K562 (cell line): ENCODE measurements around the gene SERPINF2. TPM values are rescaled to one million over a fixed set of nuclear protein-coding genes. Genes with fewer than 3 reads are reported as not detected.

ENCODE experiments used
- C11orf30 ChIP-seq: fragments of 450-650 bp; IDR thresholded peaks from 2 replicates; pipeline ENCODE4 v1.6.1; 2016; ENCODE audit warnings: low read depth, mild to moderate bottlenecking
- CHCHD3 ChIP-seq: fragments of 250-450 bp; sonication (Bioruptor Pico); IDR thresholded peaks from 2 replicates; pipeline ENCODE4 v2.1.2; 2022; ENCODE audit warnings: mild to moderate bottlenecking
- EP400 ChIP-seq: fragments of 450-650 bp; IDR thresholded peaks from 2 replicates; pipeline ENCODE4 v1.6.1; 2017; ENCODE audit warnings: antibody characterized with exemption, mild to moderate bottlenecking, moderate library complexity
- ERF ChIP-seq: fragments of 450-650 bp; formaldehyde crosslinking; IDR thresholded peaks from 2 replicates; pipeline ENCODE4 v1.4.0; 2020; ENCODE audit warnings: mild to moderate bottlenecking, mixed read lengths
- GATAD2B ChIP-seq: fragments of 450-650 bp; IDR thresholded peaks from 2 replicates; pipeline ENCODE4 v1.6.1; 2017; ENCODE audit warnings: mild to moderate bottlenecking, borderline replicate concordance
- KAT2B ChIP-seq: IDR thresholded peaks from one replicate; pipeline ENCODE4 v1.6.1; 2012; ENCODE audit warnings: low read depth, mild to moderate bottlenecking, control low read depth, inconsistent platforms, low read length, moderate library complexity
- MEF2A ChIP-seq: IDR thresholded peaks from 2 replicates; pipeline ENCODE4 v1.6.1; 2011; ENCODE audit warnings: low read depth, mild to moderate bottlenecking, low read length, moderate library complexity; ENCODE audit not compliant: control insufficient read depth
- MTA3 ChIP-seq: fragments of 450-650 bp; formaldehyde crosslinking; IDR thresholded peaks from 2 replicates; pipeline ENCODE4 v1.6.1; 2017; ENCODE audit warnings: mild to moderate bottlenecking, borderline replicate concordance
- MXI1 ChIP-seq: IDR thresholded peaks from 2 replicates; pipeline ENCODE4 v1.6.1; 2011; ENCODE audit warnings: low read depth, mild to moderate bottlenecking, improper control_type of control experiment, low read length
- NONO ChIP-seq, 2 experiments: fragments of 200-400 bp in 1 of 2; fragments of 450-650 bp in 1 of 2; formaldehyde crosslinking in 1 of 2; IDR thresholded peaks; 2 replicates each; pipeline ENCODE4 v1.6.1; 2017; ENCODE audit warnings: low read depth in 2 of 2, mild to moderate bottlenecking in 2 of 2, moderate library complexity in 2 of 2, low read length in 1 of 2
- PURB ChIP-seq: sonication (generic); formaldehyde crosslinking; IDR thresholded peaks from 2 replicates; pipeline ENCODE4 v1.9.0; 2021; ENCODE audit warnings: low read depth, mild to moderate bottlenecking, missing genetic modification reagents
- RAD21 ChIP-seq, 2 experiments: fragments of 250-450 bp in 1 of 2; fragments of 450-650 bp in 1 of 2; sonication (Bioruptor Pico) in 1 of 2; formaldehyde crosslinking in 1 of 2; IDR thresholded peaks in 1 of 2; conservative IDR thresholded peaks in 1 of 2; 2 replicates each; pipeline versions ENCODE4 v1.4.0 to v1.8.0; 2020 to 2022; ENCODE audit warnings: mild to moderate bottlenecking in 2 of 2, moderate library complexity in 1 of 2
- SIN3A ChIP-seq, 2 experiments: fragments of 150-350 bp in 1 of 2; IDR thresholded peaks; 2 replicates each; pipeline ENCODE4 v1.6.1; 2011 to 2016; ENCODE audit warnings: borderline replicate concordance in 2 of 2, low read depth in 2 of 2, low read length in 2 of 2, mild to moderate bottlenecking in 2 of 2, moderate library complexity in 2 of 2; ENCODE audit not compliant: control insufficient read depth in 1 of 2
- YY1 ChIP-seq, 3 experiments: IDR thresholded peaks; 2 replicates each; pipeline ENCODE4 v1.6.1; 2011; ENCODE audit warnings: low read length in 2 of 3, mild to moderate bottlenecking in 2 of 3, moderate library complexity in 2 of 3, borderline replicate concordance in 1 of 3, control low read depth in 1 of 3, low read depth in 1 of 3; ENCODE audit not compliant: insufficient read depth in 3 of 3, insufficient replicate concordance in 2 of 3, control insufficient read depth in 1 of 3, insufficient read length in 1 of 3; ENCODE audit errors: extremely low read depth in 1 of 3
- ZFPM2 ChIP-seq: fragments of 250-450 bp; sonication (Bioruptor Pico); IDR thresholded peaks from 2 replicates; pipeline ENCODE4 v1.5.1; 2022; ENCODE audit warnings: mild to moderate bottlenecking
- polyA plus RNA-seq, 8 experiments: library from polyadenylated mRNA; depleted of rRNA in 4 of 8; stranded (reverse) in 5 of 8; unstranded in 3 of 8; fragments of >200 nt; fragmentation: Nextera tagmentation in 2 of 8; fragmentation: Illumina TruSeq in 1 of 8; extraction: Ambion mirVana in 2 of 8; extraction: Trizol in 1 of 8; gene quantifications; 2 replicates each; pipeline versions ENCODE4 v1.2.1 to v1.2.3, GENCODE V29; 2011 to 2014; ENCODE audit warnings: inconsistent platforms in 1 of 8, missing spikeins in 1 of 8
- total RNA-seq, 7 experiments: library from RNA; depleted of rRNA in 6 of 7; stranded (reverse); fragments of >200 nt in 6 of 7; fragmentation: Illumina TruSeq in 2 of 7; extraction: Trizol in 2 of 7; gene quantifications; 2 replicates each; pipeline versions ENCODE4 v1.2.1 to v1.2.3, GENCODE V29; 2011 to 2021; ENCODE audit warnings: low replicate concordance in 1 of 7
- TF ChIP-seq, protein P1 (sequence below): sonication (generic); formaldehyde crosslinking; IDR thresholded peaks from 2 replicates; pipeline ENCODE4 v1.8.1; 2023; ENCODE audit warnings: mild to moderate bottlenecking, missing genetic modification reagents
- TF ChIP-seq, protein P2 (sequence below): sonication (generic); formaldehyde crosslinking; IDR thresholded peaks from 2 replicates; pipeline ENCODE4 v1.8.0; 2022; ENCODE audit warnings: missing genetic modification reagents, mild to moderate bottlenecking, moderate library complexity, borderline replicate concordance
- TF ChIP-seq, protein P3 (sequence below), 2 experiments: fragments of 450-650 bp; conservative IDR thresholded peaks; 2 replicates each; pipeline ENCODE4 v1.6.1; 2017; ENCODE audit warnings: mild to moderate bottlenecking in 2 of 2, moderate library complexity in 2 of 2
- TF ChIP-seq, protein P4 (sequence below): fragments of 250-450 bp; sonication (Bioruptor Pico); IDR thresholded peaks from 2 replicates; pipeline ENCODE4 v1.8.0; 2021; ENCODE audit warnings: borderline replicate concordance, mild to moderate bottlenecking, moderate library complexity; ENCODE audit not compliant: poor library complexity, severe bottlenecking

The SERPINF2 gene
- total and polyA plus RNA-seq, 9 of the 15 experiments (the other 6 are each of a cell fraction or from before 2014, with no cell fraction given) = 0.22 TPM; not detected in 8

DNA sequence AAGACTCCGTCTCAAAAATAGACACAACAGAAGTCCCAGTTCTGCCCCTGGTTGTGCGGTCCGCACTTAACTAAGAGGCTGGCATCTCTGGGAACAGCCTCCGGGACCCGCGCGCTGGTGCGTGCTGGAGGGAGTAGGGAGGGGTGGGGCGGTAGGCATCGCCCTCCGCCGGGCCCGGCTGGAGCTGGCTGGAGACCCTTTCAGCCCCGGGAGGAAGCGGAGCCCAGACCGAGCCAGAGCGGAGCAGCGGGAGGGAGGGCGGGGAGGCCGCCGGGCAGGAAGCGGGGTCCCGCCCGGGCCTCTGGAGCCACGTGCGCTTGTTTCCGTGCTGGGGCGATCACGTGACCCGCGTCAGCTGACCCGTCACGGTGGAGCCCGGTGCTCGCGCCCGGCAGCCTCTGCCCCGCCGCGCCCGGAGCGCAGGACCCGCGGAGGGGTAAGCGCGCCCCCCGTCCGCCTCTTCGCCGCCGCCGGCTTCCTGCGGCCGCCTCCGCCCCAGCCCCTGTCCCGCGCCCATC is 18.3 kb upstream of the SERPINF2 start, which contains the start of gene WDR81 (continued):
- TF ChIP-seq, protein P1, sequence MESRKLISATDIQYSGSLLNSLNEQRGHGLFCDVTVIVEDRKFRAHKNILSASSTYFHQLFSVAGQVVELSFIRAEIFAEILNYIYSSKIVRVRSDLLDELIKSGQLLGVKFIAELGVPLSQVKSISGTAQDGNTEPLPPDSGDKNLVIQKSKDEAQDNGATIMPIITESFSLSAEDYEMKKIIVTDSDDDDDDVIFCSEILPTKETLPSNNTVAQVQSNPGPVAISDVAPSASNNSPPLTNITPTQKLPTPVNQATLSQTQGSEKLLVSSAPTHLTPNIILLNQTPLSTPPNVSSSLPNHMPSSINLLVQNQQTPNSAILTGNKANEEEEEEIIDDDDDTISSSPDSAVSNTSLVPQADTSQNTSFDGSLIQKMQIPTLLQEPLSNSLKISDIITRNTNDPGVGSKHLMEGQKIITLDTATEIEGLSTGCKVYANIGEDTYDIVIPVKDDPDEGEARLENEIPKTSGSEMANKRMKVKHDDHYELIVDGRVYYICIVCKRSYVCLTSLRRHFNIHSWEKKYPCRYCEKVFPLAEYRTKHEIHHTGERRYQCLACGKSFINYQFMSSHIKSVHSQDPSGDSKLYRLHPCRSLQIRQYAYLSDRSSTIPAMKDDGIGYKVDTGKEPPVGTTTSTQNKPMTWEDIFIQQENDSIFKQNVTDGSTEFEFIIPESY (CRISPR knock-in tag) = 0 out of 2 replicates have a peak, but pooled peaks have one; percentile 22
- TF ChIP-seq PURB (no peak), EP400 (peak; percentile 55; the same call in 1 of the 2 replicates), ZFPM2 (CRISPR knock-in tag) (no peak), KAT2B (no peak), ERF (no peak), C11orf30 (peak; percentile 38; the same call in 1 of the 2 replicates), NONO (IDR thresholded peaks at IDR 0.05; ENCODE audit: low read depth in 2 of 2, low read length in 1 of 2) (0 out of 4 replicates have a peak, but pooled peaks of 1 of the 2 experiments have one; percentile 54), MEF2A (no peak), YY1 (IDR thresholded peaks at IDR 0.05; ENCODE audit: borderline replicate concordance in 1 of 3, control insufficient read depth in 1 of 3, extremely low read depth in 1 of 3, insufficient read depth in 3 of 3, insufficient read length in 1 of 3, insufficient replicate concordance in 2 of 3, low read depth in 1 of 3, low read length in 2 of 3) (peak in 1 of 3 experiments; percentile 17), CHCHD3 (CRISPR knock-in tag) (no peak), MTA3 (no peak), MXI1 (peak; percentile 43; the same call in 1 of the 2 replicates), GATAD2B (peak; percentile 79; the same call in 1 of the 2 replicates), SIN3A (IDR thresholded peaks at IDR 0.05; ENCODE audit: borderline replicate concordance in 2 of 2, control insufficient read depth in 1 of 2, low read depth in 2 of 2, low read length in 2 of 2) (peak; percentile 83 to 97; a peak in 3 of 4 replicates), RAD21 (CRISPR knock-in tag; conservative IDR thresholded peaks at IDR 0.05 in 1 of 2, IDR thresholded peaks at IDR 0.05 in 1 of 2) (no peak)
- TF ChIP-seq, protein P2, sequence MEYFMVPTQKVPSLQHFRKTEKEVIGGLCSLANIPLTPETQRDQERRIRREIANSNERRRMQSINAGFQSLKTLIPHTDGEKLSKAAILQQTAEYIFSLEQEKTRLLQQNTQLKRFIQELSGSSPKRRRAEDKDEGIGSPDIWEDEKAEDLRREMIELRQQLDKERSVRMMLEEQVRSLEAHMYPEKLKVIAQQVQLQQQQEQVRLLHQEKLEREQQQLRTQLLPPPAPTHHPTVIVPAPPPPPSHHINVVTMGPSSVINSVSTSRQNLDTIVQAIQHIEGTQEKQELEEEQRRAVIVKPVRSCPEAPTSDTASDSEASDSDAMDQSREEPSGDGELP (CRISPR knock-in tag) = peak; percentile 84
- TF ChIP-seq, protein P3, sequence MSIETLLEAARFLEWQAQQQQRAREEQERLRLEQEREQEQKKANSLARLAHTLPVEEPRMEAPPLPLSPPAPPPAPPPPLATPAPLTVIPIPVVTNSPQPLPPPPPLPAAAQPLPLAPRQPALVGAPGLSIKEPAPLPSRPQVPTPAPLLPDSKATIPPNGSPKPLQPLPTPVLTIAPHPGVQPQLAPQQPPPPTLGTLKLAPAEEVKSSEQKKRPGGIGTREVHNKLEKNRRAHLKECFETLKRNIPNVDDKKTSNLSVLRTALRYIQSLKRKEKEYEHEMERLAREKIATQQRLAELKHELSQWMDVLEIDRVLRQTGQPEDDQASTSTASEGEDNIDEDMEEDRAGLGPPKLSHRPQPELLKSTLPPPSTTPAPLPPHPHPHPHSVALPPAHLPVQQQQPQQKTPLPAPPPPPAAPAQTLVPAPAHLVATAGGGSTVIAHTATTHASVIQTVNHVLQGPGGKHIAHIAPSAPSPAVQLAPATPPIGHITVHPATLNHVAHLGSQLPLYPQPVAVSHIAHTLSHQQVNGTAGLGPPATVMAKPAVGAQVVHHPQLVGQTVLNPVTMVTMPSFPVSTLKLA (conservative IDR thresholded peaks at IDR 0.05) = peak; percentile 96 to 98
- TF ChIP-seq, protein P4, sequence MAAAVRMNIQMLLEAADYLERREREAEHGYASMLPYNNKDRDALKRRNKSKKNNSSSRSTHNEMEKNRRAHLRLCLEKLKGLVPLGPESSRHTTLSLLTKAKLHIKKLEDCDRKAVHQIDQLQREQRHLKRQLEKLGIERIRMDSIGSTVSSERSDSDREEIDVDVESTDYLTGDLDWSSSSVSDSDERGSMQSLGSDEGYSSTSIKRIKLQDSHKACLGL (CRISPR knock-in tag) = peak; percentile 50
